ENCODE data around the gene JAK1.
A peak's percentile ranks its signal among the peaks of the same experiment; 100 is the strongest.
"Not testable (repeated sequence)": the region's sequence is repeated elsewhere in the genome, so short reads cannot be mapped to it uniquely, and the experiment has no call there.

JAK1 gene

GRCh38 chr1:64966158-64966971 is at the start of gene JAK1:
JAK1 (minus strand) TSS chr1:64966549; CDS start chr1:64886264, 80,285 bp downstream.
- no peaks in the 10 kb centered on the region for H3K9me3 ChIP-seq (ENCODE audit: control insufficient read depth, insufficient read depth, low read length)
- H3K36me3 ChIP-seq (ENCODE audit: control insufficient read depth, insufficient read depth, low read length) = no peaks in the 10 kb centered on the region
- H3K4me1 ChIP-seq (ENCODE audit: control insufficient read depth, insufficient read depth, low read length) = no peaks in the 10 kb centered on the region
- H3K4me3 ChIP-seq (ENCODE audit: low read depth, low read length) = peak within 1 kb of the TSS; percentile 79
- peak within 1 kb of the TSS; percentile 77 for H3K9ac ChIP-seq (ENCODE audit: low read depth, low read length)
- H3K27me3 ChIP-seq (ENCODE audit: control insufficient read depth, insufficient read depth, low read length) = peaks cover 34% of the 10 kb centered on the region

GRCh38 chr1:65014321-65014720 is 48.0 kb upstream of the JAK1 start:
- H3K9me3 ChIP-seq (ENCODE audit: control insufficient read depth, insufficient read depth, low read length) = no peaks in the 10 kb centered on the region
- no peaks in the 10 kb centered on the region for H3K4me1 ChIP-seq (ENCODE audit: control insufficient read depth, insufficient read depth, low read length)
- no peaks in the 10 kb centered on the region for H3K27me3 ChIP-seq (ENCODE audit: control insufficient read depth, insufficient read depth, low read length)
- no peak overlapping the region for H3K9ac ChIP-seq (ENCODE audit: low read depth, low read length)
- no peak overlapping the region for H3K4me3 ChIP-seq (ENCODE audit: low read depth, low read length)
- H3K36me3 ChIP-seq (ENCODE audit: control insufficient read depth, insufficient read depth, low read length) = no peaks in the 10 kb centered on the region

GRCh38 chr1:65011983-65012382 is 45.6 kb upstream of the JAK1 start:
- H3K4me1 ChIP-seq (ENCODE audit: control insufficient read depth, insufficient read depth, low read length) = no peaks in the 10 kb centered on the region
- no peaks in the 10 kb centered on the region for H3K36me3 ChIP-seq (ENCODE audit: control insufficient read depth, insufficient read depth, low read length)
- no peak overlapping the region for H3K9ac ChIP-seq (ENCODE audit: low read depth, low read length)
- H3K4me3 ChIP-seq (ENCODE audit: low read depth, low read length) = no peak overlapping the region
- H3K9me3 ChIP-seq (ENCODE audit: control insufficient read depth, insufficient read depth, low read length) = no peaks in the 10 kb centered on the region
- no peaks in the 10 kb centered on the region for H3K27me3 ChIP-seq (ENCODE audit: control insufficient read depth, insufficient read depth, low read length)

- no peaks in the 10 kb centered on the region for H3K4me1 ChIP-seq (ENCODE audit: control insufficient read depth, insufficient read depth, low read length)
- no peaks in the 10 kb centered on the region for H3K9me3 ChIP-seq (ENCODE audit: control insufficient read depth, insufficient read depth, low read length)
- H3K27me3 ChIP-seq (ENCODE audit: control insufficient read depth, insufficient read depth, low read length) = peaks cover 6% of the 10 kb centered on the region
- H3K4me3 ChIP-seq (ENCODE audit: low read depth, low read length) = no peak overlapping the region
- no peak overlapping the region for H3K9ac ChIP-seq (ENCODE audit: low read depth, low read length)
- no peaks in the 10 kb centered on the region for H3K36me3 ChIP-seq (ENCODE audit: control insufficient read depth, insufficient read depth, low read length)
Observed at GRCh38 chr1:65009724-65010420, 43.5 kb upstream of the JAK1 start.

- H3K27me3 ChIP-seq (ENCODE audit: control insufficient read depth, insufficient read depth, low read length) = peaks cover 13% of the 10 kb centered on the region
- H3K36me3 ChIP-seq (ENCODE audit: control insufficient read depth, insufficient read depth, low read length) = no peaks in the 10 kb centered on the region
- H3K9me3 ChIP-seq (ENCODE audit: control insufficient read depth, insufficient read depth, low read length) = no peaks in the 10 kb centered on the region
- no peaks in the 10 kb centered on the region for H3K4me1 ChIP-seq (ENCODE audit: control insufficient read depth, insufficient read depth, low read length)
- no peak overlapping the region for H3K4me3 ChIP-seq (ENCODE audit: low read depth, low read length)
- no peak overlapping the region for H3K9ac ChIP-seq (ENCODE audit: low read depth, low read length)
Observed at GRCh38 chr1:65009176-65009575, 42.8 kb upstream of the JAK1 start.

GRCh38 chr1:65006806-65007205 is 40.5 kb upstream of the JAK1 start:
- H3K4me1 ChIP-seq (ENCODE audit: control insufficient read depth, insufficient read depth, low read length) = peaks cover 6% of the 10 kb centered on the region
- no peaks in the 10 kb centered on the region for H3K9me3 ChIP-seq (ENCODE audit: control insufficient read depth, insufficient read depth, low read length)
- no peaks in the 10 kb centered on the region for H3K36me3 ChIP-seq (ENCODE audit: control insufficient read depth, insufficient read depth, low read length)
- peaks cover 35% of the 10 kb centered on the region for H3K27me3 ChIP-seq (ENCODE audit: control insufficient read depth, insufficient read depth, low read length)
- H3K4me3 ChIP-seq (ENCODE audit: low read depth, low read length) = no peak overlapping the region
- H3K9ac ChIP-seq (ENCODE audit: low read depth, low read length) = no peak overlapping the region

- Histone ChIP-seq H3K27me3 (ENCODE audit: control insufficient read depth, insufficient read depth, low read length) (peaks cover 45% of the 10 kb centered on the region), H3K9ac (ENCODE audit: low read depth, low read length) (no peak overlapping the region), H3K9me3 (ENCODE audit: control insufficient read depth, insufficient read depth, low read length) (no peaks in the 10 kb centered on the region), H3K4me3 (ENCODE audit: low read depth, low read length) (peak overlapping the region; percentile 56), H3K4me1 (ENCODE audit: control insufficient read depth, insufficient read depth, low read length) (peaks cover 11% of the 10 kb centered on the region), H3K36me3 (ENCODE audit: control insufficient read depth, insufficient read depth, low read length) (no peaks in the 10 kb centered on the region)
Observed at GRCh38 chr1:65003316-65003664, 36.9 kb upstream of the JAK1 start.

- H3K27me3 ChIP-seq (ENCODE audit: control insufficient read depth, insufficient read depth, low read length) = peaks cover 45% of the 10 kb centered on the region
- H3K9me3 ChIP-seq (ENCODE audit: control insufficient read depth, insufficient read depth, low read length) = no peaks in the 10 kb centered on the region
- no peak overlapping the region for H3K9ac ChIP-seq (ENCODE audit: low read depth, low read length)
- peak overlapping the region; percentile 56 for H3K4me3 ChIP-seq (ENCODE audit: low read depth, low read length)
- H3K4me1 ChIP-seq (ENCODE audit: control insufficient read depth, insufficient read depth, low read length) = peaks cover 11% of the 10 kb centered on the region
- H3K36me3 ChIP-seq (ENCODE audit: control insufficient read depth, insufficient read depth, low read length) = no peaks in the 10 kb centered on the region
Observed at GRCh38 chr1:65002508-65003315, 36.4 kb upstream of the JAK1 start.

- H3K4me1 ChIP-seq (ENCODE audit: control insufficient read depth, insufficient read depth, low read length) = peaks cover 11% of the 10 kb centered on the region
- H3K4me3 ChIP-seq (ENCODE audit: low read depth, low read length) = peak overlapping the region; percentile 56
- H3K9me3 ChIP-seq (ENCODE audit: control insufficient read depth, insufficient read depth, low read length) = no peaks in the 10 kb centered on the region
- no peaks in the 10 kb centered on the region for H3K36me3 ChIP-seq (ENCODE audit: control insufficient read depth, insufficient read depth, low read length)
- H3K27me3 ChIP-seq (ENCODE audit: control insufficient read depth, insufficient read depth, low read length) = peaks cover 45% of the 10 kb centered on the region
- no peak overlapping the region for H3K9ac ChIP-seq (ENCODE audit: low read depth, low read length)
Observed at GRCh38 chr1:65002156-65002507, 35.8 kb upstream of the JAK1 start.

- no peak overlapping the region for H3K9ac ChIP-seq (ENCODE audit: low read depth, low read length)
- H3K4me3 ChIP-seq (ENCODE audit: low read depth, low read length) = peak overlapping the region; percentile 56
- H3K4me1 ChIP-seq (ENCODE audit: control insufficient read depth, insufficient read depth, low read length) = peaks cover 11% of the 10 kb centered on the region
- no peaks in the 10 kb centered on the region for H3K36me3 ChIP-seq (ENCODE audit: control insufficient read depth, insufficient read depth, low read length)
- H3K9me3 ChIP-seq (ENCODE audit: control insufficient read depth, insufficient read depth, low read length) = no peaks in the 10 kb centered on the region
- peaks cover 45% of the 10 kb centered on the region for H3K27me3 ChIP-seq (ENCODE audit: control insufficient read depth, insufficient read depth, low read length)
Observed at GRCh38 chr1:65001231-65001792, 35.0 kb upstream of the JAK1 start.

- not testable (repeated sequence) for H3K4me3 ChIP-seq (ENCODE audit: low read depth, low read length); H3K9me3 ChIP-seq (ENCODE audit: control insufficient read depth, insufficient read depth, low read length); H3K9ac ChIP-seq (ENCODE audit: low read depth, low read length); H3K36me3 ChIP-seq (ENCODE audit: control insufficient read depth, insufficient read depth, low read length)
- peaks cover 11% of the 10 kb centered on the region for H3K4me1 ChIP-seq (ENCODE audit: control insufficient read depth, insufficient read depth, low read length)
- peaks cover 25% of the 10 kb centered on the region for H3K27me3 ChIP-seq (ENCODE audit: control insufficient read depth, insufficient read depth, low read length)
Observed at GRCh38 chr1:64998425-64998948, 32.1 kb upstream of the JAK1 start.

Data from iPS-15b (cell line).